Hypothalamus (tissue), 51 donors: ENCODE results near the gene LRP1B.

Experiments
- DNase-seq, 51 donors: peaks; one replicate each; lab custom pipeline; 2025; lab: John Stamatoyannopoulos, UW

Gene LRP1B

GRCh38 chr2:141381946-141382345, 748.9 kb downstream of the LRP1B start:
- DNase-seq = no peak

DNA sequence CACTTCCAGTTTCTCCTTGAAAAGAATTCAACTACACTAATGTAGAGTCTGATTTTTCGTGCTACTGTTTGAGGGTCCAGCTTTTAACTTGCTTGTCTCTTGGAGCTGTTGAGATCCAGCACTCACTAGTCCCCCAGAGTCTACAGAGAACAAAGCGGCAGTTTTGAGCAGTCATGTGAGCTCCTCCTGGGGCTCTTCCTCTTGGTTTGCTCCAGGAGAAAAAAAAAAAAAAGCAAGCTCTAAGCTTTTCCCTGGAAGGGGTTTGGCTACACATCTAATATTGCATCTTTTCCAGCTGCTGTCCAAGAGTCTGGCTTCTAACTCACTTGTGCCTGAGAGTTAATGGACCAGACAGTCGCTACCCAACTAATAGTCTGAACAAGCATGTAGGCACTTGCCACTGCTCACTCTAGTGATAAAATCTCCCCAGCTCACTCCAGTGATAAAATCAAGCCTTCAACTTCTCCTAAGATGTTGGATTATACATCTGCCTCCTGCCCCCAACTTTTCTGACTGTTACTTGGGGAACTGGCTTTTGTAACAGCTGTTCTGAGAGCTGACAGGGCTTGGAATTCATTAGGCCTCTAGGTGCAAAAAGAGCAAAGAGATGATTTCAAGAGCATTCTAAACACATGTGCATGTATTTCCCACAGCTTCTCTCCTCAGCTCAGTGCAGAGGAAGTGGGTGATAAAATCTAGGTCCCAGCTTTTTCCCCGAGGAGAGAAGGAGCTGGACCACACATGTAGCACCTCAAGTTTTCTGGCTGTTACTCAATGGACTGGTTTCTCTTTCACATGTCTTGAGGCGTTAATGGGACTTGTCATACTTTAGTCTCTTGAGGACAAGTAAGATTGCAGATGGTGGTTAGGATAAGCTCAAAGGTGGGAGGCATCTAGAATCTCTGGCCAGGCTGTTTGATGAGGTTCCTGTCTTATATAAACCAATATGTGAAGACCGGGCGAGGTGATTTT, 750.5 kb downstream of the LRP1B start:
- no peak for DNase-seq

GRCh38 chr2:141364821-141365220, 766.0 kb downstream of the LRP1B start:
- DNase-seq = no peak

DNA sequence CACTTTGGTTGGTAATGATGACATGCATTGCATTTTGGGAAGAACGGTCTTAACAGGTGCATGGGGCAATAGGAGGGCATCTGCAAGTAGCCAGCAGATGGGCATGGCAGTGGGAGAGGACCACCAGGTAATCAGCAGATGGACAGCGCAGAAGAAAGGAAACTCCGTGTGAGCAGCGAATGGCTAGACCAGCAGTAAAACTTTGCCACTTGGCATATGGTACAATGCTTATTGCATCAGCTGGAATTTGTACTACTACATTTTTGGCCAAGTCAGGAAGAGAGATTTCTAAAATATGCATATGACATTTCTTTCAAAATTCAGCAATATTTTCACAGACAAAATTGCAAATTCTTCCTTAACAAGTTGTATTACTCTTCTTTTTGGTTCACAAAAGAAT, 768.5 kb downstream of the LRP1B start:
- no peak for DNase-seq

DNA sequence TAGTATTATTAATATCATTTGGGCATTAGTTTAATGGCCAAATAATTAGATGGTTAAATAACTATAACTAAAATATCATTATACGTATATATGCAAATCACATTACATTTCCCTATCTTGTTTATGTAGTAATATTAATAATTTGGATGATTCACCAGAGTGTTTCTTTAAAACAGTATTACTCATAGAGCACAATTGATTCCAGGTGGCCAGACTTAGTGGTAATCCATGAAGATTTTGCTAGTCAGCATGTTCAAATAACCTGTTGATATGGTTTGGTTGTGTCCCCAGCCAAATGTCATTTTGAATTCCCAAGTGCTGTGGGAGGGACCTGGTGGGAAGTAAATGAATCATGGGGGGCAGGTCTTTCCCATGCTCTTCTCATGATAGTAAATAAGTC, 782.3 kb downstream of the LRP1B start:
- no peak for DNase-seq

- no peak for DNase-seq
Measured at GRCh38 chr2:141341444-141341843, 789.4 kb downstream of the LRP1B start.

DNA sequence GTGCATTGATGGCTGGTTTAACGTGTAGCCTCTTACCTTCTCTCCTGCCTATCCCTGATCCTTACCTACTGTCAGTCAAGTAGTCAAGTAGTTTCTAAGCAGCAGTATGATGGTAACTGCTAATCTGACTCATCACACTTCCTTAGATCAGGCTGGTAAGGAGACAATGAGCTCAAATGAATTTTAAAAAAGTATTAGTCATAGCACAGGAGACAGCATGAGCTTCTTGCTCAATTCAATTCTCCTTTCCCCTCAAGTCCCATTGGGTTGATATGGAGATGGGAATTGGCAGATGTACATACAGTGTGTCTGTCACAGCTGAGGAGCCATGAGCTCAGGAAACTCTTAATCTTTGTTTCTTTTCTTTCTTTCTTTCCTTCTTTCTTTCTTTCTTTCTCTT, 799.7 kb downstream of the LRP1B start:
- DNase-seq = no peak

DNA sequence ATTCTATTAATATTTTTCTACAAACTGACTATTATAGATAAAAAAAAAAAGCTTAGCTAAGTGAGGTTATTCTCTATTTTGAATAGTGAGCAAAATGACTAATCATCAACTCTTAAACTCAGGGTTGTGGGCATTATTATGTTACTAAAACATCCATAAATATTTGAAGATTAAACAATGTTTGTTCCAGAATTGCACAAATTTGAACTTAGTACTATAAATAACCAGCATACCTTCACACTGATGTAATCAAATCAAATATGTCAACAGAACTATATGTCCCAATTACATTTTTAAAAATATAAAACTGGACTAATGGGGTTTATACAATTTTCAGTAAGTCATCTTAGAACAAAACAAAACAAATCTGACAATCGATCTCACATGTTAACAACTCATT, 800.9 kb downstream of the LRP1B start:
- DNase-seq = no peak

- DNase-seq = no peak
Measured at GRCh38 chr2:141323571-141323970, 807.2 kb downstream of the LRP1B start.

DNA sequence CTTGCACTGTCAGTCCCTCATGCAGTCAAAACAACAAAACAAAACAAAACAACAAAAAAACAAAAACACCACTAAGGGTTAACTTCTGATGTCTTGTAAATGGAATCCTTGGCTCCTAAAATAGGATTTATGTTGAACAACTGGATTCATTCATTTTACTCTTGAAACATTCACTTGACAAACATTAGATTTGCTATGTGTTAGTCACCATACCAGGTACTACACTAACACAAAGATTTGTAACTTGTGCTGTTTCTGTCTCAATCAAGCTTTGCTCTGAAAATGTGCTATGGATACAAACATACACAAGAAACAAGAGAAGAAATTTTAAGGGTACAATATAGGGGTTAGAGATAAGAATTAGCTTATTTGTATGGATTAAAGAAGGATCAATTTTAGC, 812.8 kb downstream of the LRP1B start:
- DNase-seq = no peak

- DNase-seq = no peak
Measured at GRCh38 chr2:141316606-141317005, 814.2 kb downstream of the LRP1B start.

- no peak for DNase-seq
Measured at GRCh38 chr2:141316103-141316502, 814.7 kb downstream of the LRP1B start.

DNA sequence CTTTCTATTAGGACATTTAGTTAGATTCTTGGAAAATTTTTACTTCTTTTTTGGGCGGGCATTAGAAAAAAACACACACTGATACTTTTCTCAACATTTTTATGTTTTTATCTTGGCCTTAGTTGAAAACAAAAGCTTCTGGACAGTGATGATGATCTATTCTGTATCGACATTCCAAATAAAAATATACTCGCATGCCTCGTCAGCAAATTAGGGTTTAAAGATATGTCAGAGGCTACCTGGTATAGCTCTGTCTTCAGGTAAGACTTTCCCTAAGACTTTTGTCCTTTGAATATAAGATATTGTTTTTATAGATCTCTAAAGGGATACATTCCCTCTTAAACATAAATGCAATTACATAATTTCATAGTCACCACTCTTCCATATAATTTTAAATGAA, 816.8 kb downstream of the LRP1B start:
- DNase-seq = no peak

GRCh38 chr2:141311430-141311829, 819.4 kb downstream of the LRP1B start:
- no peak for DNase-seq

- no peak for DNase-seq
Measured at GRCh38 chr2:141306368-141306767, 824.4 kb downstream of the LRP1B start.

- no peak for DNase-seq
Measured at GRCh38 chr2:141301551-141301950, 829.3 kb downstream of the LRP1B start.

DNA sequence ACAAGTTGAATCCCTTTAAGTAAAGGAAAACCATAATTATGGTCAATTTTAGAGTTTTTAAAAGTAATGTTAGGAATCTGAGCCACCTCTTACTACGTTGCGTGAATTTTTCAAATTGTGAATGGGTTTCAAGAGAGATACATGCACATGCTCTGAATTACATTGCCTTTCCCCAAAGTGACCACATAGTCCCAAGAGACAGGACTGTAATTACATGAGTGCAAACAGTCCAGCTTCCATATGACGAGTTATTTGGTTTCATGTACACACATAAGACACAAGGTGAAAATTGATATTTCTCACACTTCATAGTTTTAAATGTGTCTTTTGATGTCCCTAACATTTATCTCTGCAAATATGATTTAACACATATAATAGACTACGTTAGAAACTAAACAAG, 850.8 kb downstream of the LRP1B start:
- no peak for DNase-seq

GRCh38 chr2:141271346-141271745, 859.5 kb downstream of the LRP1B start:
- DNase-seq = no peak

DNA sequence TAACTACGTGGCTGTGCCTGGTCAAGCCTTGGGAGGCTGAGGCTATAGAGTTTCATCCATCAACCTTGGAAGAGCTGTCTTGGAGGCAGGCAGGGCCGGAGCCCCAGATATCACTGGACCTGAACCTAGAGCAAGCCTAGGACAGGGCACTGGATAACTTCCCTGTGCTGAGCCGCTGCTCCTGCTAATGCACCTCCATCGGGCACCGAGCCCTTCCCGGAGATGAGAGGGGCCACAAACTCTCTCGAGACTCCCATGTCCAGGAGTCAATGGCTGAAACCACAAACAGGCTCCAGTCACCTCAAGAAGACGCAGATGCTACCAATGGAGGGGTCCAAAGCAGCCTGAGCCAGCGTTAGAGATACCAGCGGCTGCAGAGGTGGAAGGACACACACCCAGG, 866.0 kb downstream of the LRP1B start:
- no peak for DNase-seq

DNA sequence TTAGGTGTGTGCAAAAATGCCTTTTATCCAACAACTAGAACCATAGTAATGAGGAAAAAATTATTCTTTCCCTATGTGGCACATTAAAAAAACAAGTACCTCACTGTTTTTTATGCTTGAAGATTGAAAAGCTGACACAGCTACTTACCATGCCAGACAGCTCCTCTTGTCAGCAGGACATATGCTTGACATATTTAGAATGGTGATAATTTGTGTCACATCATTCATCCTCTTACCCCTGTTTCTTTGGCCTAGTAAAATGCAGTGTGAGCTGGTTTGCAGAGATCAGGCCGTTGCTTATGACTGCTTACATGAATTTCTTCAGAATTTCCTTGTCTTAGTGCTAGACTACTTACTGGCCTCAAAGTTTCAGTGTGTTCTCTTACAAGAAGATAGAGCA, 869.9 kb downstream of the LRP1B start:
- no peak for DNase-seq

DNA sequence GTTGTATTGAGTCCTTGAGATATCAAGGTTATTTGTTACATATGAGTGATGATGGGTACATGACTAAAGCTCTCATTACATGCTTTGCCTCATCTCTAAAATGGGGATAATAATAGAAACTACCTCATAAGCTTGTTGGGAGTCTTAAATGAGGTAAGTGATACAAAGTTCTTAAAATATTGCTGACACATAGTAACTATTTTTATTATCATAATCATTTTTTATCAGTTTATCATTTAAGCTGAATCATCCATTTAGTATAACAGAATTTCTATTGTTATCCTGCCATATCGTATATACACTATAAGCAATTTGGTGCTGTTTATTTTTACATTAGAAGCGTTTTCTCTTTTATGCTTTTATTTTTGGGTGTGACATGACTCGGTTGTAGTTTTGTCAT, 871.1 kb downstream of the LRP1B start:
- no peak for DNase-seq

GRCh38 chr2:141242008-141242407, 888.8 kb downstream of the LRP1B start:
- DNase-seq = no peak

- no peak for DNase-seq
Measured at GRCh38 chr2:141226560-141226959, 904.3 kb downstream of the LRP1B start.
